ENCODE data around the gene HTR1B.

Gene HTR1B, protein sequence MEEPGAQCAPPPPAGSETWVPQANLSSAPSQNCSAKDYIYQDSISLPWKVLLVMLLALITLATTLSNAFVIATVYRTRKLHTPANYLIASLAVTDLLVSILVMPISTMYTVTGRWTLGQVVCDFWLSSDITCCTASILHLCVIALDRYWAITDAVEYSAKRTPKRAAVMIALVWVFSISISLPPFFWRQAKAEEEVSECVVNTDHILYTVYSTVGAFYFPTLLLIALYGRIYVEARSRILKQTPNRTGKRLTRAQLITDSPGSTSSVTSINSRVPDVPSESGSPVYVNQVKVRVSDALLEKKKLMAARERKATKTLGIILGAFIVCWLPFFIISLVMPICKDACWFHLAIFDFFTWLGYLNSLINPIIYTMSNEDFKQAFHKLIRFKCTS

DNA sequence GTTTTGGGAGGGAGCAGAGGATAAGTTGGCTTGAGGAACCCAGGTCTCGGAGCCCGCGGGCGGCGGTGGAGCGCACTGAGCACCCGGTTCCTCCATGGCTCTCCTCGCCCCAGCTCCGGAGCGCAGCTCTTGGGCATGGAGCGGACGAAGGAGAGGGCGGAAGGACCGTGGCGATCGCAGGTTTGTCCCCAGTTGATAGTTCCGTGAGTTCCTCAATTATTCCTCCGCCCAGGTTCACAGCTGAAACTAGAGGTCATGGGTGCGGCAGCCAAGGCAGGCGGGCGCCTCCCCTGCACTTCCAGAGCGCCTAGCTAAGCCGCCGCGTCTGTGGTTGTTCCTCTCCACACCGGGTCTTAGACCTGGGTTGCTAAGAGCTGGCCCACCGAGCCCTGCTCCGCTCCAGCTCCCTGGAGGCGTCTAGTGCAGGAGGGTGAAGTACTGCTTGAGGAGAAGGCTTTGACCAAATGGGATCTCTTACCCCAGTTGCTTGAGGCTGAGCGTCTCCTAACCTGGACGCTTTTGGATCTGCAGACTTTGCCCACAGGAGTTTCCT, at the start of gene HTR1B:
HTR1B (minus strand) TSS at position 184 of the 553 bp plus-strand sequence; CDS start at position 96, 88 bp downstream.
- DNase-seq (ENCODE audit: low read depth in 2 of 3, low spot score in 2 of 3) = no peak

- no peak for DNase-seq (ENCODE audit: low read depth in 2 of 3, low spot score in 2 of 3)
Observed at GRCh38 chr6:77512554-77512953, 49.3 kb upstream of the HTR1B start.

GRCh38 chr6:77511860-77512259, 48.6 kb upstream of the HTR1B start:
- no peak for DNase-seq (ENCODE audit: low read depth in 2 of 3, low spot score in 2 of 3)

GRCh38 chr6:77502981-77503380, 39.7 kb upstream of the HTR1B start:
- DNase-seq (ENCODE audit: low read depth in 2 of 3, low spot score in 2 of 3) = no peak

DNA sequence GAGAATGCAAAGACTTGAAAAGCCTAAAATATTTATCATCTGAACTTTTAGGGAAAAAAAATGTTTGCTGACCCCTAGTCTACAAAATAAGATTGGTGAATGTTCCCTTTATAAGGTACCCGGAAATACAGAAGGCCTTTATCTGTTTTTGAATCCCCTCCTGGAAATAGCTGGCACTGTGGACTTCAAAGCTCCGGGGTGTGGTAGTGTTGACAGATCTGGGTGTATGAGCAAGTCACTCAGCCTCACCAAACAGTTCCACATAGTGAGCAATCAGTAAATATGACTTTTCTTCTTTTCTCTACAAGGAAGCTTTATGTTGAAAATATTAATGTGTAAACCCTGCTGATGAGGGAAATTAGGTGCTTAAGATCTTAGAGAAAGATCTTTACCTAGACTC, 29.2 kb upstream of the HTR1B start:
- no peak for DNase-seq (ENCODE audit: low read depth in 2 of 3, low spot score in 2 of 3)

GRCh38 chr6:77487808-77488425, 24.6 kb upstream of the HTR1B start:
- no peak for DNase-seq (ENCODE audit: low read depth in 2 of 3, low spot score in 2 of 3)

- no peak for DNase-seq (ENCODE audit: low read depth in 2 of 3, low spot score in 2 of 3)
Observed at GRCh38 chr6:77482981-77483380, 19.7 kb upstream of the HTR1B start.

DNA sequence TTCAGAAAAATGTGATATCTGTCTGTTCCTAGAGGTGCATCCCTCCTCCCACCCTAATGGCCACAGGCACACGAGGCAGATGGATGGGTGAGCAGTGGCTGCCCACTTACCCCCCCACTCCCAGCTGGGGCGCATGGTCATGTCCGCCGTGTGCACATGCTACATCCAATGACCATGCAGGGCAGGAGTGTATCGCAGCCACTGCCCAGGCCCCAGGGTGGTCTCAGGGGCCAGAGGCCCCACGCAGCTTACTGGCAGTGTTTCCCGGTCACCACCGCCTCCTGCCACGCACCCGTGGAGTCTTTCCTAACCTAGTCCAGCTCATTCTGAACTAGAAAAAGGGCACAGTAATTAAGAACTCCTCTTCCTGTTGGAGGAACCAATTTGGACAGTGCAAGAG, 11.7 kb upstream of the HTR1B start:
- no peak for DNase-seq (ENCODE audit: low read depth in 2 of 3, low spot score in 2 of 3)

- DNase-seq (ENCODE audit: low read depth in 2 of 3, low spot score in 2 of 3) = no peak
Observed at GRCh38 chr6:77474286-77474956, 11.1 kb upstream of the HTR1B start.

GRCh38 chr6:77470983-77471382, 7.7 kb upstream of the HTR1B start:
- no peak for DNase-seq (ENCODE audit: low read depth in 2 of 3, low spot score in 2 of 3)

- no peak for DNase-seq (ENCODE audit: low read depth in 2 of 3, low spot score in 2 of 3)
Observed at GRCh38 chr6:77468939-77469338, 5.6 kb upstream of the HTR1B start.

DNA sequence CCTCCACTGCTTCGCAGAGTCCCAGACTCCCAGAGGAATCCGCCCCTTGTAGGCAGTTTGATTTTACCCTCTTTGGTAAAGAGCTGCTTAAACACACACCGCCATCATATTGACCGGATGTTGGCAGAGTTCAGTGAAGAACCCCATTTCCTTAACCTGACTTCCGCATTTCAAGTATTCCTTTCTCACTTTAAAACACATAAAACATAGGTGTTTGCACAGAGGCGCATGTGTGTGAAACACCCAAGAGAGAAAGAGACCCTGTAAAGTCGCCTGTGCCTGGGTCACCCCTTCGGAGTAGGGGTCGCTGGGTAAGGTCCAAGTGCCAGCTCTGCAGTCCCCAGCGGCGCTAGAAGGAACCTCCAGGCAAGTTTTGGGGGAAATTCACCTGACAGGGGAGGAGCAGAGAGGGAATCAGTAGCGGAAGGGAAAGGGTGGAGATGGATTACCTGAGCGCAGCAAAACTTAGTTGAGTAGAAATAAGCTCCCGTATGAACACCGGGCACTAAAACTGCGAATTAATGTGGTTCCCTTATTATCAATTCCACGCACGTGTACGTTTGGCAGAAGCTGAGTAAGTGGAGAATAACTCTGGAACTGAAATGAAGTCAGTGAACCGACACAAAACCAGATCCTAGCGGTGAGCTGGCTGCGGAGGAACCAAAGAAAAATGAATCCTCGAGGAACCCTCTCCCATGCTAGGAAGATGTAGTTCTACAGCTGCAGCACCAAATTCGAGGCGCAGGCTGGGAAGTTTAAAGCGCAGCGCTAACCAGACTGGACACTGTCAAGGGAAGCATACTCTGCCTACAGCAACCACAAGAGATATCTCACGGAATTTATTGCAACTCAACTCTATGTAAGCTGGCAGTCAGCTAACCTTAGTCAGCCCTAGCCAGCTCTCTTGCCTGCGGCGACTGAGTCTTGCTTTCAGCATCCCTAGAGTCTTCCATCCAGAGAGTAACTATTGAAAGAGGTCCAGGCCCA, 3.5 kb upstream of the HTR1B start:
- DNase-seq (ENCODE audit: low read depth in 2 of 3, low spot score in 2 of 3) = no peak

DNA sequence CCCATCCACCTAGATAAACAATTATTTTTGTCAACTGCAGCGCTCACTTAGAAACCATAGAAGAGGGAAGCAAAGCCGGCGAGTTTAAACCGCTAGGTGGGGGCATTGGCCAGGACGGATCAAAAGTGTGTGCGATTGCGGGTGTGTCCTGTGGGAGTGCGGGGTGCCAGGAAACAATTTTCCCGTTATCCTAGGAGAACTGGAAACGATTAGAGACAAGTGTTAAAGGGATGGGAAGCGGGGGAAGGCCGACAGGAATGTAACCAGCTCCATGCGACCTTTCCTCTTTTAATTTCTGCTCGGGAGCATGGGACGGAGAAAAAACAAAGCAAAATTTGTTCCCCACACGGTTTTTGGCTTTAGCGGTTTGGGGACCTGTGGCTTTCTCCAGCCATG, 2.8 kb upstream of the HTR1B start:
- DNase-seq (ENCODE audit: low read depth in 2 of 3, low spot score in 2 of 3) = no peak

DNA sequence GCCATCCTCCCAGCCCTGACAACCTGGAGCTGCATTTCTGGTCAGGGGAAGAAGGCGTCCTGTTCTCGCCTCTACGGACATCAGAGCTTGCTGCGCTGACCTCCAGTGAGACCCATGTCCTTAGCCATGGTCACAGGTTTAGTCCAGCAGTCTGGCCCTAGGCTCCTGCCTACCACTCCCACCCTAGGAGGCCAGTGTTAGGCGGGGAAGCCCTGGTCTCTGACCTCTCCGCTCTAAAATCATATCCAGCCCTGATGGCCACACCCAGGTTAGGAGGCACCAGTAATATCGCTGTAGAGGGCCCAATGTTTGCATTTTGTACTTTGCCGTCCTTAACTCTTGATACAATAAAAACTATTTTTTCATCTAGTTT, 1.2 kb upstream of the HTR1B start:
- DNase-seq (ENCODE audit: low read depth in 2 of 3, low spot score in 2 of 3) = no peak

GRCh38 chr6:77463861-77464494, 687 bp upstream of the HTR1B start:
- no peak for DNase-seq (ENCODE audit: low read depth in 2 of 3, low spot score in 2 of 3)

- no peak for DNase-seq (ENCODE audit: low read depth in 2 of 3, low spot score in 2 of 3)
Observed at GRCh38 chr6:77462359-77463307, 658 bp downstream of the HTR1B start.

DNA sequence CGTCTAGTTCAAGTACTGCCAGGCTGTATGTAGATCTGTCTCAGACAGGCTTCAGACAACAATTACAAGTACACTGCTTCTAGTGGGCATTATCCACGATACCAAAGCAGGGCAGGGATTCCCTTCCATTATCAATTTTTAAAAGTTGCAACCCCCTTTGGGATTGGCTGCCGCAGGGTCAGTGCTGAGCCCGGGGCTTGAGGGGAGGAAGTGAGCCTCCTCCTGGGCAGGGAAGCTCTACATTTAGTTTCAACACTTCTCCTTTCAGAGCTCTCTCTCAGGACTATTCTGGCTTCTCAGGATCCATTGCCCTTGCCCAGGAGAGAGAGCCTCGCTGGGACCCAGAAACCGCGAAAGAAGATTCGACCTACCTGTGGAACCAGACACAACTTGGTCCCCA, 1.5 kb downstream of the HTR1B start:
- no peak for DNase-seq (ENCODE audit: low read depth in 2 of 3, low spot score in 2 of 3)

DNA sequence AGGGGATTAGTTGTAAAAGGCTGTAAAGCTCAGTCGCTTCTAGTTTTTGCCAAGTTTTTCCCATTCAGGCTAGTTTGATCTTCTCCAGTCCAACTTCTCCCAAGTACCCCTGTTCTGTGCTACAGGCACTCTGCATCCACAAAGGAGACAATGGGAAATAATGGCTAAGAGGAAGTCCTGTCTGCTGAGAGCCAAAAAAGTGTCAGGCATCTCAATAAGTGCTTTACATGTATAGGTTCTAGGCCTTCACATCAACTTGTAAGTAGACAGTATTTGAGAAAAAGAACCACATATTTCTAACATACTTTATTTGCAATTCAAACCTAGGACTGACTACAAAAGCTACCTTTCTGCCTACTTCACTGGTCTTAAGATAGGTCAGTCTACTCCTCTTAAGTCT, 4.9 kb downstream of the HTR1B start:
- no peak for DNase-seq (ENCODE audit: low read depth in 2 of 3, low spot score in 2 of 3)

DNA sequence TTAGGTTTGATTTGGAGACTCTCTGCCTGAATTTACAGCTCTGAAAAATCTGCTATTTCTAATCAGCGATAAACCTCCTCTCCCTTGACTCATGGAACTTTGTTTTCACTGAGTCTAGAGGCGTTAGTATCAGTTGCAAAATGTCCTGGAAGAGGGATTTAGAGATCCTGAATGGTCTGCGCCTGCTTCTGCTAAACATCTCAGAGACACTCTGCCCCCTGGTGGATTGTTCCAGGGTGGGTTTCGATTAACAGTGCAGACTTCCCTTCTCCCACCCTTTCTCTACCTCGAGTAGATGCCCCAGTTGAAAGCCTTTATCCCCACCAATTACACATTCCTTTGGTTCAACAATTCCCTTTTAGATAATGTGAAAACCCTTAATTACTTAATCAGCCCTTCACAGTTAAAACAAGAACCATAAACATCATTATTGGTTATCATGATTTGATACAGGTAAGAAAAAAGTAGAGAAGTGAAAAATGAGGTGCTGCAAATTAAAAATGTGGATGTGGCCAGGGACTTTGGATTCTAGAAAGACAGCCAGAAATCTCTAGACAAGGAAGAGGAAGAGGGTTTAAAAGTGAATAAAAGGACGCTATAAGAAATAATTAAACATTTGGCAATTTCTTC, 5.5 kb downstream of the HTR1B start:
- no peak for DNase-seq (ENCODE audit: low read depth in 2 of 3, low spot score in 2 of 3)

All from activated CD8-positive, alpha-beta memory T cell treated with anti-CD3 and anti-CD28 coated beads for 48 hours (primary cell).